Fibroblast of lung (primary cell): Measurements from ENCODE around the gene ACTL6A. TPM values are rescaled to one million over a fixed set of nuclear protein-coding genes. Genes with fewer than 3 reads are reported as not detected.
"Not testable (repeated sequence)": the region's sequence is repeated elsewhere in the genome, so short reads cannot be mapped to it uniquely, and the experiment has no call there.

ENCODE experiments used
- DNase-seq, 2 donors: peaks; one replicate each; pipeline versions ENCODE4 v3.0.0 to v3.0.0-alpha.2; 2010; ENCODE audit warnings: low read depth in 2 of 2
- H2AFZ ChIP-seq: 2 replicates; pipeline ENCODE4 v1.5.1; 2012; ENCODE audit warnings: low read length, control low read depth, inconsistent platforms
- H3K27ac ChIP-seq: 2 replicates; pipeline ENCODE4 v1.5.1; 2011; ENCODE audit warnings: low read length, control low read depth; ENCODE audit not compliant: insufficient read depth
- H3K27me3 ChIP-seq: 2 replicates; pipeline ENCODE4 v1.5.1; 2011; ENCODE audit warnings: mild to moderate bottlenecking, low read length; ENCODE audit not compliant: control insufficient read depth, insufficient read depth
- H3K36me3 ChIP-seq: 2 replicates; pipeline ENCODE4 v1.5.1; 2011; ENCODE audit warnings: low read length; ENCODE audit not compliant: control insufficient read depth, insufficient read depth
- H3K4me1 ChIP-seq: 2 replicates; pipeline ENCODE4 v1.5.1; 2011; ENCODE audit warnings: low read length; ENCODE audit not compliant: control insufficient read depth, insufficient read depth; ENCODE audit errors: extremely low read depth
- H3K4me2 ChIP-seq: 2 replicates; pipeline ENCODE4 v1.5.1; 2011; ENCODE audit warnings: low read length, control low read depth; ENCODE audit not compliant: insufficient read depth; ENCODE audit errors: extremely low read depth
- H3K4me3 ChIP-seq, 4 experiments: fragments of 200-600 bp in 1 of 4; sonication (generic) in 1 of 4; replicated peaks in 1 of 4; 2 replicates each; pipeline ENCODE4 v1.5.1; 2011 to 2016; ENCODE audit warnings: low read length in 4 of 4, low read depth in 3 of 4, mild to moderate bottlenecking in 3 of 4, control low read depth in 2 of 4, inconsistent platforms in 1 of 4, mixed read lengths in 1 of 4; ENCODE audit not compliant: insufficient read depth in 1 of 4; ENCODE audit errors: control extremely low read depth in 1 of 4
- H3K79me2 ChIP-seq: 2 replicates; pipeline ENCODE4 v1.5.1; 2012; ENCODE audit warnings: mild to moderate bottlenecking, low read length, inconsistent platforms; ENCODE audit not compliant: control insufficient read depth, insufficient read depth
- H3K9ac ChIP-seq: 2 replicates; pipeline ENCODE4 v1.5.1; 2011; ENCODE audit warnings: mild to moderate bottlenecking, low read length, control low read depth; ENCODE audit not compliant: insufficient read depth
- H3K9me3 ChIP-seq: 2 replicates; pipeline ENCODE4 v1.5.1; 2012; ENCODE audit warnings: low read depth, low read length; ENCODE audit not compliant: control insufficient read depth, insufficient read depth
- H4K20me1 ChIP-seq: 2 replicates; pipeline ENCODE4 v1.5.1; 2011; ENCODE audit warnings: low read length; ENCODE audit not compliant: control insufficient read depth, insufficient read depth; ENCODE audit errors: extremely low read depth
- CTCF ChIP-seq, 2 donors: IDR thresholded peaks in 1 of 2; conservative IDR thresholded peaks in 1 of 2; 1 replicate in 1 of 2; 2 replicates in 1 of 2; pipeline ENCODE4 v1.5.1; 2011 to 2012; ENCODE audit warnings: low read length in 2 of 2, control low read depth in 1 of 2, inconsistent platforms in 1 of 2, low read depth in 1 of 2, mild to moderate bottlenecking in 1 of 2
- EZH2 ChIP-seq: IDR thresholded peaks from 2 replicates; pipeline ENCODE4 v1.5.1; 2012; ENCODE audit warnings: low read length, control low read depth, mild to moderate bottlenecking; ENCODE audit errors: missing control alignments
- polyA minus RNA-seq: library from RNA; depleted of rRNA, polyadenylated mRNA; stranded (reverse); fragments of >200 nt; gene quantifications from 2 replicates; pipeline ENCODE4 v1.2.3, GENCODE V29; 2011; ENCODE audit warnings: low replicate concordance
- polyA plus RNA-seq, 2 donors: library from polyadenylated mRNA; depleted of rRNA in 1 of 2; stranded (reverse) in 1 of 2; unstranded in 1 of 2; fragments of >200 nt; gene quantifications; 2 replicates each; pipeline ENCODE4 v1.2.1, GENCODE V29; 2011 to 2012; ENCODE audit warnings: missing spikeins in 1 of 2
- total RNA-seq: library from RNA; depleted of rRNA; stranded (reverse); fragments of >200 nt; gene quantifications from 2 replicates; pipeline ENCODE4 v1.2.1, GENCODE V29; 2014

Gene ACTL6A
- total RNA-seq (41.9 and 48.6 TPM in 2 replicates), polyA plus RNA-seq (58.3 and 78.1 TPM in 2 replicates), polyA minus RNA-seq (6.4 and 23.7 TPM in 2 replicates)
- 48.2 and 71.6 TPM in 2 replicates for polyA plus RNA-seq (2012)

- H3K27me3 ChIP-seq: no peaks in the 10 kb centered on the region
- peak; percentile 99 for DNase-seq
- no peaks in the 10 kb centered on the region for H3K36me3 ChIP-seq
- peak within 1 kb of the TSS; percentile 50 for H3K9ac ChIP-seq
- peak within 1 kb of the TSS; percentile 89 for H2AFZ ChIP-seq
- peak within 1 kb of the TSS; percentile 56 for H3K27ac ChIP-seq
- TF ChIP-seq EZH2 (no peak), CTCF (conservative IDR thresholded peaks at IDR 0.05 in 1 of 2, IDR thresholded peaks at IDR 0.05 in 1 of 2; ENCODE audit: low read depth in 1 of 2, low read length in 2 of 2) (no peak)
- no peaks in the 10 kb centered on the region for H3K9me3 ChIP-seq
- H3K79me2 ChIP-seq: peaks cover 40% of the 10 kb centered on the region
- H4K20me1 ChIP-seq: no peaks in the 10 kb centered on the region
- H3K4me3 ChIP-seq: peak within 1 kb of the TSS; percentile 61 to 77 (median 70)
- H3K4me1 ChIP-seq: peaks cover 3% of the 10 kb centered on the region
- peak within 1 kb of the TSS; percentile 87 for H3K4me2 ChIP-seq
Observed at GRCh38 chr3:179562591-179563270, at the start of gene ACTL6A. Gene ACTL6A, plus strand, starts transcription at chr3:179562926. Its CDS starts 167 bp downstream, at chr3:179563093.

GRCh38 chr3:179513862-179514261, 48.9 kb upstream of the ACTL6A start:
- Histone ChIP-seq H3K36me3 (no peaks in the 10 kb centered on the region), H3K79me2 (no peaks in the 10 kb centered on the region), H3K27me3 (no peaks in the 10 kb centered on the region), H2AFZ (no peak overlapping the region), H3K4me1 (no peaks in the 10 kb centered on the region), H3K9me3 (no peaks in the 10 kb centered on the region), H3K4me2 (no peak overlapping the region), H3K27ac (no peak overlapping the region), H3K9ac (no peak overlapping the region), H4K20me1 (no peaks in the 10 kb centered on the region), H3K4me3 (no peak overlapping the region)
- no peak for TF ChIP-seq EZH2
- no peak for TF ChIP-seq CTCF (conservative IDR thresholded peaks at IDR 0.05 in 1 of 2, IDR thresholded peaks at IDR 0.05 in 1 of 2; ENCODE audit: low read depth in 1 of 2, low read length in 2 of 2)
- peak in 1 of 2 donors; percentile 10 for DNase-seq

GRCh38 chr3:179516461-179517251, 46.1 kb upstream of the ACTL6A start:
- H3K27ac ChIP-seq, H3K27me3 ChIP-seq, DNase-seq, H3K36me3 ChIP-seq, H4K20me1 ChIP-seq, H3K9me3 ChIP-seq, H3K4me3 ChIP-seq, H3K9ac ChIP-seq, H2AFZ ChIP-seq, H3K4me2 ChIP-seq, H3K4me1 ChIP-seq, H3K79me2 ChIP-seq: not testable (repeated sequence)
